SIG-M5 (cell line): Measurements from ENCODE around the gene STK17A.
A peak's percentile ranks its signal among the peaks of the same experiment; 100 is the strongest.

Experiments
- DNase-seq: peaks from one replicate; lab custom pipeline; 2025; lab: John Stamatoyannopoulos, UW

The STK17A gene

GRCh38 chr7:43636093-43636492, 53.2 kb downstream of the STK17A start:
- DNase-seq, result no peak

DNA sequence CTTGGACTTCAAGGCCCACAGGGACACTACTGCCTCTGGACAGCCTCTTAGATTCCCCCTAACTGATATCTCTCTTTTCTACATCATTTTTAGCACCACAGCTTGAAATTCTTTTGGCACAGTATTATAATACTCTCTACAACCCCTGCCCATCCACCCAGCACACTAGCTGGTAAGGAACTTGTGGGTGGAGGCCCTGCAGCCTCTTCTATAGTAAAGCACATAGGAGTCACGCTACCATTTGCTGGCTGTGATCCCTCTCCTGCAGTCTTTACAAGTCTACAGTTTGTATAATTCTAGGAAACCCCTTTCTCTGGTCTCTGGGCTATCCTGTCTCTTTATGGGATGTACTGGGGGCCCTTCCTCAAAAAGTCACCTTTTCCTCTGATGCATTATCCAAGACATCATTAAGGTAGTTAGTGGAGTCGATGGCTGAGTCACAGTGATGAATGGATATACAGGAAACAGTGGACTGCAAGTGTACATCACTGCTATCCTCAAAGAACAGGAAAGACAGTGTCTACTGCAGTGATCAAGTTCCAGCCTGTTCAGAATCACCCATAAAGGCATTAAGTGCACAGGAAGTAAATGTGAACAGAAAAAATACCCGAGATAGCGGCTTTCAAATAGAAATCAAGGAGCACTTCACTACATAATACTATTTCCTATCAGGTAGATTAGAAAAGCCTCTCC, 54.4 kb downstream of the STK17A start:
- no peak for DNase-seq

DNA sequence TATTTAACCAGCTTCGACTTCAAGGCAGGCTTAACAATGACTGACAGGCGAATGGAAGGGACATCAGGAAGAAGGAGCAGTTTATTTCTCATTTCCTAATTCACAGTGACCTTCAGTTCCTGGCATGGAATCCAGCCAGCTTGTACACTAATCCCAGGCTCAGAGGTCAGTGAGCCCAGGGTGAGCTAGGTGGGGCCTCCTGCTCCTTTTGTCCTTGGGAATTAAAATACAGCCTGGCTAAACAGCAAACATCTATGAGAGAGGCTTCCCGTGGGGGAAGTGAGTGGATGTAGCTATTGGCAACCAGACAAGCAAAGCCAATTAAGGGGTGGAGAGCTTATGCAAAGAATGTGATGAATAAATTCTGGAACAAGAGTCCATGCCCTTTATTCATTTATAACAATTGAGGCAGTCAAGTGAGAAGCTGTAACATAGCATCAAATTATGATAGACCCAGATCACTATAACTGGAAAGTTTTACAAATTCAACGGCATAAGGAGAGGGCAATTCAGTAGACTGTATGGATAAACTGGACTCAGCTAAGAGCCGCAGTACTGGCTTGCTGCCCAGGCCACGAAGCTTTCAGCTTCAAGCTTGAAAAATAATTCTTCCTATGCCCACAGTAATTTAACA, 57.1 kb downstream of the STK17A start:
- DNase-seq, result no peak

- no peak for DNase-seq
These were observed 57.8 kb downstream of the STK17A start for GRCh38 chr7:43640679-43641078.

DNA sequence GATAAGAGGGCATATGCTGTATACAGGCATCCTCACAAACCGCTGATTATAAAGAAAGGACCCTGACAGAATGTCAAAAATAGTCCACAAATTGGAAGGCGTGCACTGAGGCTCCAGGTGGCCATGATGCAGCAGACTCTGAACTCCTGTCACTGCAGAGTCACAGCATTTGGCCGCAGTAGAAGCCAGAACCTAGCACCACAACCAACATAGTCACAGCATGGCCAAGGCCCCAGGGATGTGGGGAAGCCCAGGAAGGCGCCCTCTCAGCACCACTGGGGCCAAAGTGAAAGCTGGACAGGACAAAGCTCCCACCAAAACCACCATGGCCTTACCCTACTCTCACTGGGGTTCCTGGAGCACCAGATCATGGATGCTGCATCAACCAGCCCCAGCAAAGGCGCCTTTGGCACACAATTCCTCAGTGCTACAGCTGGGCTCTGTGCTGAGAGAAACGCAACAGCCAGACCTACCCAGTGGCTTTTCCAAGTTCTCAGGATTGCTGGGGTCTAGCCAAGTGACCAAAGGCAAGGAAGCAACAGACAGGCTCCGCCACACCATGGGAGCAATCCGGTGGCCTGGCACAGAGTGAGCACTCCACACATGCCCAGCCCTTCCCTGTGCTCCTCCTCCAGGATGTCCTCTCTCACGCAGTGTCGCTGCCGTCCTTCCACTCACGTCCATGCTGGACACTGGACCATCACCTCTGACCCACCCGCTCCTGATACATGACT, 60.2 kb downstream of the STK17A start:
- no peak for DNase-seq

DNA sequence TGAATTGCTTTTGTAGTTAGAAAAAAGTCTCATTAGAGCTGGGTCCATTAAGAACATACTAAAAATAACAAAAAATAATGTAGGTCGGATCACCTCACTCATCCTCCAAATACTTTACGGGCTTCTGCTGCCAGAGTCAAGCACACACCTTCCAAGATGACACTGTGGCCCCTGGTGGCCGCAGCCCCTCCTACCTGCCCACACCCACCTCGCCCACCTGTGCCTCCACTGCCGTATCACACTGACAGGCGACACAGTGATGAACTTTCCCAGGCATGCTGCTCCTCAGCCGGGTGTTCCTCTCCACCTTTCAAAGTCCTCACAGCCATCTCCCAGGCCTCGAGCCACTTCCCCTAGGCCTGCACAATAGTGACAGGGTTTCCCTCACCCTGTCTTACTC, 60.9 kb downstream of the STK17A start:
- DNase-seq, result no peak

DNA sequence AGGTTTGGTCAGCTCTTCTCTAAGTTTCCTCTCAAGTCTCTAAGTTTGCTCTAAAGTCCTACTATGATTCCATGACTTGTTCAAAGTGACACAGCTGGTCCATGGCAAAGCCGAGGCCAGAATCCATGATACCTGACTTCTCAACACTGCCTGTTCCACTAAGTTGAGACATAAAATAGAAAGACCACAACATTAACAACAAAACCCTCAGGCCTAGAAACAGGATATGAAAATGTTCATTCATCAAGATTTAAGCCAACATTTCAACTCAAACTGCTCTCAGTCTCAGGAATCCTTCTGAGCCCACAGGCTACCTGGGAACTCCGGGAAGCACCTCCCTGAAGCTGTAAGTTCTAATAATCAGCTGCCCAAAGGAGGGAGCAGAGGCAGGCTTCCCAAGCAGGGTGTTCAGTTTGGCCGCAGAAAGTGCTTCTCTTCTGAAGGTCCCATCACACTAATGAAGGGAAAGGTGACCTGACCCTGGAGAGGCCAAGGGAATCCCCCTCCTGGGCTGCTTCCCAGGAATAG, 62.9 kb downstream of the STK17A start:
- DNase-seq, result no peak

- no peak for DNase-seq
These were observed 63.9 kb downstream of the STK17A start for GRCh38 chr7:43646603-43647338.

DNA sequence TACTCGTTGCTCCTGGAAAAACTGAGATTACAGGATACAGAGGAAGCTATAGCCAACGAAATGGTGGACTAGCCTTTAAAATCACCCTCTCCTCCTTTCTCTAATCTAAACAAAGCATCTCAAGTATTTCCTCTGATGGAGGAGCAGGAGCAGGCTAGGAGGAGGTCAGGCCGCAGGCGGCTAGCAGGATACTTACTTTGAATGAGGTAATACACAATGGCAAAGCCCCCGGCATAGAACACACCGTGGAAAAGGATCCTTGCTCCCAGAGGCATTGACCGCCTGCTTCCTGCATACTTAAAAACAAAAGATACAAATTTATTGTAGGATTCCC, 64.4 kb downstream of the STK17A start:
- DNase-seq, result no peak

DNA sequence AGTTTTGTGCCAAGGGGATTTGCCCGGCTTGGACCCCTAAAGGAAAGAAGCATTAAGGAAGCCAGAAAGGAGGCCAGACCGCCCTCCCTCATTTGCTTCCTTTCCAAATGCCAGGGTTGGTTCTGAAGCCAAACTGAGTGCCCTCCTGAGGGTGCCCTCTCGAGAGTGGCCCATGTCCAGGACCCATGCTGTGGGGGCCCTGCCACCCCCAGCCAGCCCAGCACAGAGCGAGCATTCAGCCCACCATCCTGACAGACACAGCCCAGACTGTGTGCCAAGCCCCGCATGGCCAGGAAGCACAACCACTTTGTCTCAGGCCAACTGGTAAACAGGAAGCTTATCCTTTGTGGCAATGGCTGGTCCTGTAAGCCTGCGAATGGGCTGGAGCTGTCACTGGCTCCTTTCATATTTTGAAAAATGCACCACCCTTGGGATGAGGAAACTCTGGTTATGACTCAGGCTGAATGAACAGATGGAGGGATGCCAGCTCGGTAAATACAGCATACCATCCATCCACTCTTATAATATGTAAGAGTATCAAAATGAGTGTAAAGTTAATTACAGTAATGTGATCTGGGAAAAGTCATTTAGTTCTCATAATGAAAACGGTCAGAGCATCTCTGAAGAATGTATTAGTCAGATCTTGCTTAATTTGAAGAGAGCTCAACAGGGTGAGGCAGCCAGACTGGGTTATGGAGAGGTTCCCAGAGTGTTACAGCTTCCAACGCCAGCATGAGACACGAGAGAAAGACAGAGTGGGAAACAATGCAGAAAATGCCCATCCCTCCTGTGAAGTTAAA, 65.0 kb downstream of the STK17A start:
- no peak for DNase-seq

GRCh38 chr7:43648473-43649406, 65.8 kb downstream of the STK17A start:
- DNase-seq, result no peak

DNA sequence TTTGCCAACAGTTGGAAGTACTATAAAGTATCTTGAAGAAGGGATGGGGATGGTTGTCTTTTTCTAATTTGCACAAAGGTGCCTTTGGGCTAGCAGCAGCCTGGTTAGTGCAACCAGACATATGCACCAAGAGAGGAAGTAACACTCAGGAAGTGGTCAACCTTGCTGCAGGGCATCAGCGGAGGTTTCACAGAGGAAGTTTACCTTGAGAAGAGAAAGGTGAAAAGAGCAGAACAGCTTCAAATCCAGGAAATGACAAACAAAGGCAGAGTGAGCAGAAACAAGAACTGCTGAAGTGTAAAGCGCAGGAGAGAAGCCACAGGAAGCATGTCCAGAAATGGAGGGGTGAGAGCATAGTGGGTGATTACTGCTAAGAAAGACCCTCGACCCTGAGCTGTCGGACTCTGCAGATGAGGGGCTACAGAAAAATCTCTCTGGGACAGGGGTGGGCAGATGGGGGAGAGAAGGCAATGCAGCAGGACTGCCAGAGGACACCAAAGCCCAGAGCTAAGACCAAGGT, 66.9 kb downstream of the STK17A start:
- peak; percentile 64 for DNase-seq

DNA sequence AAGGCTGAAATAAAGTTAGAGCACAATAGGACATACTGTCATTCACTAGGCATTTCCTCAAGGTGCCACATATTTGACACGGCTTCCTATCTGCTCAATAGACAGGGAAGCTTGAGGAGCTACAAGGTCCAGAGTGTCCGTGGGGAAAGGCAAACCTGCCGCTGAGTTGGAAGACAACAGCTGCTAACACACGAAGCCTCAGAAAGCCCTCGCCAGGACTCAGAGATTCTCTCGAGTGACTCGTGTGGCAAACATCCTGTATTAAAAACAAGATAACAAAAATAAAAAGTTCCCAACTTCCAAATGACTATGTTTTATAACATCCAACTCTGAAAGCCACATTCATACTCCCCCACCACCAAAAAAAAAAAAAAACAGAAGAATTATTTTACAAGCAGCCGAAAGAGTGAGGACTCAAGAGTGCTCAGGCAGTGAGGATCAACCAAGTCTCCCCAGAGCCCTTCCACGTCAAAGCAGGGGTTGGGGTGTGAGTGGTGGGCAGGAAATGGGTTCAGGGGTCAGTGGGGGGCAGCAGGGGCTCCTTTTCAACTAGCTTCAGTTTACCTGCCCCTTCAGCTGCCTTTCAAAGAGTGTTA, 67.6 kb downstream of the STK17A start:
- DNase-seq, result no peak

DNA sequence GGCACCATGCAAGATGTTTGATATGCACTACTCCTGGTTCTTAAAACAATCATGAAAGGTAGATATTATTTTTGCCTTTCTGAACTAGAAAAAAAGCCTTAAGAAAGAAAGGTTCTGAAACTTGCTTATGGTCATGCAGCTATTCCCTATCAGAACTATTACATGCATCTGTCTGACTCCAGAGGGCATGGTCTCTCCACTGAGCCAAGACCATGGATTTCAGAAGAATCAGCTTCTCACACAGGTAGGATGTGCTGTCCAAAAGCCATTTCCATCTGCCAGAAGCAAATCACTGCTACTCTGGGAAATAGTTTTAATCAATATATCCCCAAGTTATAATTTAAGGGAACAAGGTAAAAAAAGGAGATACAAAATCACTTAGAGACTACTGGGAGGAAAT, 69.5 kb downstream of the STK17A start:
- DNase-seq, result no peak

DNA sequence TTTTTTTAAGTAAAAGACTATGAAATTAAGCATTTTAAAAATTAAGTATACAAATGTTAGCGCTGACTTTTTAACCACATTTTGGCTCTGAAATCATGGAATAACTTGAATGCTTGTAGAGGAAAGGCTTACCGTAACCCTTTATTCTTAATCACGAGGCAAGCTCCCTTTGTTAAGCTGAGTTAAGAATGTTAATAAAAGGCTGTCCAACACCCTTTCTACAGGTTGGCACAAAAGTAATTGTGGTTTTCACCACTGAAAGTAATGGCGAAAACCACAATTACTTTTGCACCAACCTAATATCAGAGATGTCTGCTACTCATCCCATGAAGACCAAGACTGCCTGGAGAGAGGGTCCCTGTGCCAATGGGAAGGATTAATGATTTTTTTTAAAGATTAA, 70.6 kb downstream of the STK17A start:
- no peak for DNase-seq

DNA sequence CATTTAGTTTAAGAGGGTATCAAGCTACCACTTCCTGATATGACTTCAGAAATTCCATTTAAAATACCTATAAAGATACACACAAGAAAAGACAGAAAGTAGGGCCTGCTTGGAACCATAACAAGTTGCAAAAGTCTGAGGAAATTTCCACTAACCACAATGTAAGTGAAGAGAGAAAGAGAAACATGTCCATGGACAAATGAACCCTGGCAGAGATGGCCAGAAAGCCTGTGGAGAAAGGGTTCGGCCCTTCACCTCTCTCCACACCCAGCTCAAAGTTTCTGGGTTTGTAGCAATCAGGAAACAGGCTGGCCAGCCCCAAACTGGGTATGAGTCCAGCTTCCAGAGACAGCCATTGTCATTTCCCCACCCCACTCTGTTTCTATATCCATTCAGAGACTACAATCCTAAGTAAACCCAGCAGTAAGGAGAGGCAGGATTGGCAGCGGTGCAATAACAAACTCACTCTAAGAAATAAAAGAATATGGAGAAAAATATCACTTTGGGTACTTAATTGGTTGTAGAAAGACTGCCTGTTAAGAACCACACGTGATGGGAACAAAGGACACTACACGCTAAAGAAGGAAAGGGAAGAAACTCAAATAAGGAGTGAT, 71.1 kb downstream of the STK17A start:
- no peak for DNase-seq

DNA sequence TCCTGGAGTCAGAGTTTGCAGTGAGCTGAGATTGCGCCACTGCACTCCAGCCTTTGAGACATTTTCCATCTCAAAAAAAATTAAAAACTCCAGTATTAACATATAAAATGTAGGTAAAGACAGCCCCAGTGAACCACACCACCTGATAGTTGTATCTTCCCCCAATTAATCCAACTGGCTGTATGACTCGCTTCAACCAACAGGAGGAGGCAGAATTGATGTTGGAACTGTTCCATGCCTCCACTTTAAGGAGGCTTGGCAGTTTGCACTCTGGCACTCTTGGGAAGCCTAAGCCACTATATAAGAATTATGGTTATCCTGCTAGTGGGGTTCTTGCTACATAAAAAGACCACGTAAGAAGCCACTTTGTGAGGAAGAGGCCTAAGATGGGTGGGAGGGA, 72.7 kb downstream of the STK17A start:
- DNase-seq, result no peak

GRCh38 chr7:43656997-43657396, 74.1 kb downstream of the STK17A start:
- DNase-seq, result no peak
